ENCODE data around the gene RPS3.
"Not testable (repeated sequence)": the region's sequence is repeated elsewhere in the genome, so short reads cannot be mapped to it uniquely, and the experiment has no call there.

RPS3 gene

GRCh38 chr11:75380716-75381420 is 18.4 kb upstream of the RPS3 start:
- no peak for FAIRE-seq

GRCh38 chr11:75383246-75383645 is 16.1 kb upstream of the RPS3 start:
- FAIRE-seq, result no peak

- no peak for FAIRE-seq
These were observed 14.8 kb upstream of the RPS3 start for GRCh38 chr11:75384438-75385080.

- no peak for FAIRE-seq
These were observed 12.2 kb upstream of the RPS3 start for GRCh38 chr11:75386942-75387630.

- FAIRE-seq, result no peak
These were observed 11.5 kb upstream of the RPS3 start for GRCh38 chr11:75387736-75388294.

GRCh38 chr11:75388386-75389275 is 10.7 kb upstream of the RPS3 start:
- FAIRE-seq, result peak; percentile 91

- FAIRE-seq, result no peak
These were observed 10.1 kb upstream of the RPS3 start for GRCh38 chr11:75389276-75389605.

GRCh38 chr11:75389925-75390324 is 9.4 kb upstream of the RPS3 start:
- FAIRE-seq, result no peak

- no peak for FAIRE-seq
These were observed 5.1 kb upstream of the RPS3 start for GRCh38 chr11:75394085-75394840.

- FAIRE-seq, result no peak
These were observed 412 bp upstream of the RPS3 start for GRCh38 chr11:75398906-75399305.

- no peak for FAIRE-seq
These were observed 988 bp downstream of the RPS3 start for GRCh38 chr11:75400146-75400865.

- no peak for FAIRE-seq
These were observed 2.9 kb downstream of the RPS3 start for GRCh38 chr11:75402002-75402773.

- FAIRE-seq, result no peak
These were observed 3.7 kb downstream of the RPS3 start for GRCh38 chr11:75403037-75403436.

GRCh38 chr11:75403983-75404658 is 4.8 kb downstream of the RPS3 start:
- no peak for FAIRE-seq

- no peak for FAIRE-seq
These were observed 7.0 kb downstream of the RPS3 start for GRCh38 chr11:75406338-75406777.

GRCh38 chr11:75408957-75409219 is 9.6 kb downstream of the RPS3 start:
- FAIRE-seq, result no peak

GRCh38 chr11:75409971-75410370 is 10.7 kb downstream of the RPS3 start:
- not testable (repeated sequence) for FAIRE-seq

- FAIRE-seq, result not testable (repeated sequence)
These were observed 13.8 kb downstream of the RPS3 start for GRCh38 chr11:75413146-75413545.

GRCh38 chr11:75413864-75414263 is 14.5 kb downstream of the RPS3 start:
- FAIRE-seq, result no peak

Data from G401.6 (cell line).